A673 (cell line): ENCODE results near the gene STK40.

Experiments
- CTCF ChIP-seq: fragments of 300-800, 200-600 bp; sonication (generic); conservative IDR thresholded peaks from 2 replicates; pipeline ENCODE4 v1.5.1; 2017; ENCODE audit warnings: low read depth, mild to moderate bottlenecking, antibody characterized with exemption, low read length, moderate library complexity, mixed read lengths
- EZH2 ChIP-seq: fragments of 200-600 bp; sonication (generic); IDR thresholded peaks from 2 replicates; pipeline ENCODE4 v1.6.1; 2017; ENCODE audit warnings: borderline replicate concordance, low read depth, mild to moderate bottlenecking, mixed read lengths, antibody characterized with exemption, low read length; ENCODE audit not compliant: poor library complexity, severe bottlenecking

DNA sequence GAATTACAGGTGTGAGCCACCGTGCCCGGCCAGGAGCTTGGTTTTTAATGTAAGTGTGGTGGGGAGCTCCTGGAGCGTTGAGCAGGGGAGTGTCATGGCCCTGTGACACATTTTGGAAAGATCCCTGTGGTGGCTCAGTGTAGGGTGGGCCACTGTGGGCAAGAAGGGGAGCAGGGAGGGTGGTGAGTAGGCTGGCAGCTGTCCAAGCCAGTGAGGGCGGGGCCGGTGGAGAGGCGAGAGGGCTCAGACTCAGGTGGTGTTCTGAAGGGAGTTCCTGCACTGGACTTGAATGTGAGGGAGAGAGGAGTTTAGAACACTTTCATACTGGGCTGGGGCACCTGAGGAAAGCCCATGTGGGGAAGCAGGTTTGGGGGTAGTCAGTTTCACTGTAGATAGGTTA is 59.2 kb downstream of the STK40 start:
- TF ChIP-seq CTCF (no peak), EZH2 (no peak)
